ENCODE measurements around the gene ENC1. TPM values are rescaled to one million over a fixed set of nuclear protein-coding genes. Genes with fewer than 3 reads are reported as not detected.

ENC1 gene
- total RNA-seq, 1 experiment from 2014 or later = 24.5 TPM

GRCh38 chr5:74605759-74606158 is 34.8 kb downstream of the ENC1 start:
- Histone ChIP-seq H3K4me1 (ENCODE audit: insufficient read depth, low read length) (peaks cover 14% of the 10 kb centered on the region), H3K9ac (ENCODE audit: low read length) (no peak overlapping the region), H4K20me1 (ENCODE audit: low read length) (no peaks in the 10 kb centered on the region), H3K9me3 (ENCODE audit: low read length) (no peaks in the 10 kb centered on the region), H2AFZ (ENCODE audit: low read length) (no peak overlapping the region), H3K36me3 (ENCODE audit: low read depth, low read length) (no peaks in the 10 kb centered on the region), H3F3A (ENCODE audit: low read length, unreplicated experiment) (no peaks in the 10 kb centered on the region), H3K4me2 (ENCODE audit: low read length) (no peak overlapping the region), H3K9me2 (replicated peaks; ENCODE audit: low read length) (no peaks in the 10 kb centered on the region), H3K27ac (ENCODE audit: low read length) (no peak overlapping the region), H3K27me3 (ENCODE audit: low read length) (no peaks in the 10 kb centered on the region), H3K79me2 (ENCODE audit: low read length) (no peaks in the 10 kb centered on the region), H3K4me3 (ENCODE audit: low read length) (no peak overlapping the region)
- DNase-seq = peak; percentile 57
- TF ChIP-seq CTCF (conservative IDR thresholded peaks at IDR 0.05; ENCODE audit: low read depth, low read length) (no peak), EZH2 (IDR thresholded peaks at IDR 0.05; ENCODE audit: low read length, unreplicated experiment) (no peak), EZH2phosphoT487 (IDR thresholded peaks at IDR 0.05; ENCODE audit: borderline replicate concordance, low read length) (no peak)
- intact Hi-C loops (cut with micrococcal nuclease) = no loop called here
- CTCF ChIA-PET = no interaction called here
- no TSS peak for BruUV-seq (replicated peaks)
- ATAC-seq = peak; percentile 94
- POLR2A ChIA-PET (ENCODE audit: unreplicated experiment) = no interaction called here

- Histone ChIP-seq H2AFZ (ENCODE audit: low read length) (no peak overlapping the region), H3K4me3 (ENCODE audit: low read length) (no peak overlapping the region), H3K27ac (ENCODE audit: low read length) (no peak overlapping the region), H3F3A (ENCODE audit: low read length, unreplicated experiment) (no peaks in the 10 kb centered on the region), H3K4me1 (ENCODE audit: insufficient read depth, low read length) (peaks cover 6% of the 10 kb centered on the region; the same call in 1 of the 2 replicates), H3K9me3 (ENCODE audit: low read length) (no peaks in the 10 kb centered on the region), H3K79me2 (ENCODE audit: low read length) (no peaks in the 10 kb centered on the region), H3K9ac (ENCODE audit: low read length) (no peak overlapping the region), H3K9me2 (replicated peaks; ENCODE audit: low read length) (no peaks in the 10 kb centered on the region), H3K36me3 (ENCODE audit: low read depth, low read length) (no peaks in the 10 kb centered on the region), H3K4me2 (ENCODE audit: low read length) (no peak overlapping the region), H4K20me1 (ENCODE audit: low read length) (no peaks in the 10 kb centered on the region), H3K27me3 (ENCODE audit: low read length) (no peaks in the 10 kb centered on the region)
- ChIA-PET POLR2A (ENCODE audit: unreplicated experiment) (no interaction called here), CTCF (no interaction called here)
- BruUV-seq (replicated peaks) = no TSS peak
- no peak for TF ChIP-seq EZH2phosphoT487 (IDR thresholded peaks at IDR 0.05; ENCODE audit: borderline replicate concordance, low read length)
- TF ChIP-seq EZH2 (IDR thresholded peaks at IDR 0.05; ENCODE audit: low read length, unreplicated experiment) = no peak
- TF ChIP-seq CTCF (conservative IDR thresholded peaks at IDR 0.05; ENCODE audit: low read depth, low read length) = no peak
- intact Hi-C loops (cut with micrococcal nuclease) = no loop called here
- DNase-seq = no peak
- no peak for ATAC-seq
Measured at GRCh38 chr5:74603376-74603775, 37.2 kb downstream of the ENC1 start.

GRCh38 chr5:74599148-74599547 is 41.4 kb downstream of the ENC1 start:
- intact Hi-C loops (cut with micrococcal nuclease) = no loop called here
- ATAC-seq = peak; percentile 40; the same call in 1 of the 2 replicates
- no peaks in the 10 kb centered on the region for H3F3A ChIP-seq (ENCODE audit: low read length, unreplicated experiment)
- H3K4me1 ChIP-seq (ENCODE audit: insufficient read depth, low read length) = no peaks in the 10 kb centered on the region
- TF ChIP-seq EZH2 (IDR thresholded peaks at IDR 0.05; ENCODE audit: low read length, unreplicated experiment) (no peak), EZH2phosphoT487 (IDR thresholded peaks at IDR 0.05; ENCODE audit: borderline replicate concordance, low read length) (no peak), CTCF (conservative IDR thresholded peaks at IDR 0.05; ENCODE audit: low read depth, low read length) (no peak)
- H3K4me2 ChIP-seq (ENCODE audit: low read length) = no peak overlapping the region
- H3K9ac ChIP-seq (ENCODE audit: low read length) = no peak overlapping the region
- H3K9me3 ChIP-seq (ENCODE audit: low read length) = no peaks in the 10 kb centered on the region
- no peaks in the 10 kb centered on the region for H3K9me2 ChIP-seq (replicated peaks; ENCODE audit: low read length)
- POLR2A ChIA-PET (ENCODE audit: unreplicated experiment) = no interaction called here
- no TSS peak for BruUV-seq (replicated peaks)
- no peaks in the 10 kb centered on the region for H3K27me3 ChIP-seq (ENCODE audit: low read length)
- H3K36me3 ChIP-seq (ENCODE audit: low read depth, low read length) = no peaks in the 10 kb centered on the region
- H3K27ac ChIP-seq (ENCODE audit: low read length) = no peak overlapping the region
- no peak overlapping the region for H2AFZ ChIP-seq (ENCODE audit: low read length)
- no peaks in the 10 kb centered on the region for H4K20me1 ChIP-seq (ENCODE audit: low read length)
- CTCF ChIA-PET = no interaction called here
- no peaks in the 10 kb centered on the region for H3K79me2 ChIP-seq (ENCODE audit: low read length)
- H3K4me3 ChIP-seq (ENCODE audit: low read length) = no peak overlapping the region
- DNase-seq = no peak
